Measurements from ENCODE around the gene AUTS2.
A peak's percentile ranks its signal among the peaks of the same experiment; 100 is the strongest.
"Not testable (repeated sequence)": the region's sequence is repeated elsewhere in the genome, so short reads cannot be mapped to it uniquely, and the experiment has no call there.

AUTS2 gene

GRCh38 chr7:70577078-70577477 is 978.8 kb downstream of the AUTS2 start:
- no peak for DNase-seq (ENCODE audit: low spot score)

DNA sequence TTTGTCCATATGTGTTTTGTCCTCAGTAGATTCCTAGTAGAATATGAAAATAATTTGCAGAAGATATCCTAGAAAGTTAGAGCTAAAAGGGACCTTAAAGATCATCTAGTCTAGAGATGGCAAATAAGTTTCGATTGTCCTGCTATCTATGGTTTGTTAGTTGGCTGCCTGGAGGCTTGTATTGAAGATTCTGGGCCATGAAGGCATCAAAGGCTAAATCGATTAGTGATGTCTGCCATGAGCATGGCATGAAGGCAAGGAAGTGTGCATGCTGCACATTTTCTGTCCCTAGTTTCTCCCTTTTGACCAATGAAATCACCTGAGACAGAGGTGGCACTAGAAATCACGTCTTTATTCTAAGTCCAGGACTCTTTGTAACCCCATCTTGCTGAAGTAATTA is 979.9 kb downstream of the AUTS2 start:
- DNase-seq (ENCODE audit: low spot score), result no peak

GRCh38 chr7:70579397-70580097 is 981.3 kb downstream of the AUTS2 start:
- DNase-seq (ENCODE audit: low spot score), result no peak

DNA sequence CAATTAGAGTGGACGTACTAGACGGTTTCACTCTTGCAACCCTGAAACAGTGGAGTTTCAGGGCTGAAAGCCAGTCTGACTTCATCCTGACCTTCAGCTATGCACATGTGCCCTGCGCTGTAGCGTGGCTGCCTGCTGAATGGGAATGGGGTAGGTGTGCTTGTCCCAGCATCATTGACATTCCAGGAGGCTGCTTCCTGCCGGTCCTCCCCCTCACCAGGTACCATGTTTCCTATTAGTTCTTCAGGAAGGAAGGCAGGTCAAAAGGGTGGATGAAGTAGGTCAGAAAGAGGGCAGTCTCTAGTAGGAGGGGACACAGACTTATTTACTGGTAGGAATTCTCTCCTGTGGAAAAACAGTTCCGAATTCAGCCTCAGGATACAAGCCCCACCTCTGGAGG is 981.9 kb downstream of the AUTS2 start:
- DNase-seq (ENCODE audit: low spot score), result no peak

DNA sequence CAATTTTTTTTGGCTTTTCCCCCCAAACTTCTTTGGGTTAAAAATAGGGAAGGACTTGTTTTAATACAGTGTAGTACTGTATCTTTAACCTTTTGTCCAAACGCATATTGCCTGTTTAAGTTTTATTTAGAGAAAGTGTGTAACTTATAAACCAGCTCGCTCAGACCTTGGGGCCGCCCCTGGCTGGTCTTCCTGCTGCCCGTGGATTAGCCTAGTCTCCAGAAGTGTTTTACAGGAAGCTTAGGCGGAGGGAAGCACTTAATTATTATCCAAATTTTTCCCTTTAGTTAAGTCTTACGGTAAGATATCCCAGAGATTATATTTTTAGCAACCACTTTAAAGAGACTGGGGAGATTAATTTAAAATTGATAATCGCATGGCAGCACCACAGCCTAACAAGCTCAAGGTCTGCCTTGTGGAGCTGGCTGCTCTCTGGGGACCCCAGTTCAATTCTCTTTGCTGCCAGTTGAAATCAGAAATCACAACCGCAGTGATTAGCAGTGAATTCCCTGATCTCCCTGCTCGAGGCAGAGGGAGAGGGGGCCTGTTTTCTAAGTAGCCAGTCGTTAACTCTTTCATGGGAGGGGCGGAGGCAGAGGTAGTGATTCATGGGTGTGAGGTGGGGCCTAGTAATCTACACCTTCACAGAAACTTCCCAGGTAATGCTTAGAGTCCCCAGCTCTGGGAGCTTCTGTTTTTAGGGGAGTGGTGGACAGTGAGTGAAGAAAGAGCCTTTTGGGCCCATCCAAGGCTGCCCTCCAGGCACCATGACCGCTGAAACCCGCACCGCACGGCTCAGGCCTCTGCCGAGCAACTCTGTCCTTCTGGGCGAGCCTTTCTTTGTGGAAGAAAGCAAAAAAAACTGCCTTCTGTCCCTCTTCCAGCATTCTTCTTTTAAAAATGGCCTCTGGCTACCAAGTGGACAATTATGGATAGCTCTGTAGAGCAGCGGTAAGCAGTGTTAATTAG is 984.9 kb downstream of the AUTS2 start:
- DNase-seq (ENCODE audit: low spot score), result no peak

- no peak for DNase-seq (ENCODE audit: low spot score)
These were observed 985.9 kb downstream of the AUTS2 start for GRCh38 chr7:70583965-70584883.

DNA sequence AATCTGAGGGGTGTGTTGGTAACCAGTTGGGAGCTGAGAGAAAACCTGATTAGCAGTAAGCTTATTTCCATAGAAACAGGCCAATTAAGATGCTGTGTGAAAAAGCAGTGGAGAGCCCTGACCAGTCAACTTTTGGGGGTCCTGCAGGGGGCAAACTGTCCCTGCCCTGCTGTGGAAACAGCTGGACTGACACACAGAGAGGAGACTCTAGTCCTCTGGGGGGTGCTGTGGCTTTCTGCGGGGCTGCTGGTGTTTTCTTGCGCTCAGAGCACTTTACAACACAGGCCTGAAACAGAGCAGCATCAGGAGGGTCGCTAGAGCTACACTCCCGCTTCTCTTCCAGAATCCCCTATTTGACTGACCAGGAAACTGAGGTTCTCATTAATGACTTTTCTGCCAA is 986.8 kb downstream of the AUTS2 start:
- DNase-seq (ENCODE audit: low spot score), result no peak

DNA sequence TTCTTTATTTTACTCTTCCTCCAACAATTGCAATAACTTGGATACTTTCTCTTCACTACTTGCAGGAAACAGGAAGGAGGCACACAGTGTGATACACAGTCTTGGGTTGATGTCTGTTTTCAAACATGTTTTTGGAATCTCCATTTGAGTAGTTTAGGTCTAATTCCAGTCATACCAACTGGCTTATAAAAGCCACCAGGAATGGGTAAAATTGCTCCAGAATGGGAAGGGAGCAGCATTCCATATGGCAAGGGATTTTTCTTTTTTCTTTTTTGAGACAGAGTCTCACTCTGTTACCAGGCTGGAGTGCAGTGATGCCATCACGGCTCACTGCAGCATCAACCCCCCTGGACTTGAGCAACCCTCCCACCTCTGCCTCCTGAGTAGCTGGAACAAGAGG is 988.5 kb downstream of the AUTS2 start:
- peak; percentile 64 for DNase-seq (ENCODE audit: low spot score)

DNA sequence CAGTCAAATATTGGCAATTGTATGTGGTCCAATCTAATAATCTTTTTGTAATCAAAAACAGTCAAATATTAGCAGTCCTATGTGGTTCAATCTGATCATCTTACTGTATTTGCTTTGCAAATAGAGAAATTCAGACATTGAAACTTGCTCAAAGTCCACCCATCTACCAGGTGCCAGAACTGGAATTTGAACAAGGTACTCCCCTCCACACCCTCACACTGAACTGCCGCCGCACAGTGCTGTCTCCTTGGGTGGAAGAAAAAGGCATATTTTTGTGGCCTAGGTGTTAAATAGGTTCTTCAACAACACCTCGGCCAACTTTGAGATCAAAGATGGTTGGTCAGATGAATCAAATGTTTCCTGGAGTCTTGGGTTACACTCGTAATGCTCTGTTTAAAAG is 989.5 kb downstream of the AUTS2 start:
- no peak for DNase-seq (ENCODE audit: low spot score)

DNA sequence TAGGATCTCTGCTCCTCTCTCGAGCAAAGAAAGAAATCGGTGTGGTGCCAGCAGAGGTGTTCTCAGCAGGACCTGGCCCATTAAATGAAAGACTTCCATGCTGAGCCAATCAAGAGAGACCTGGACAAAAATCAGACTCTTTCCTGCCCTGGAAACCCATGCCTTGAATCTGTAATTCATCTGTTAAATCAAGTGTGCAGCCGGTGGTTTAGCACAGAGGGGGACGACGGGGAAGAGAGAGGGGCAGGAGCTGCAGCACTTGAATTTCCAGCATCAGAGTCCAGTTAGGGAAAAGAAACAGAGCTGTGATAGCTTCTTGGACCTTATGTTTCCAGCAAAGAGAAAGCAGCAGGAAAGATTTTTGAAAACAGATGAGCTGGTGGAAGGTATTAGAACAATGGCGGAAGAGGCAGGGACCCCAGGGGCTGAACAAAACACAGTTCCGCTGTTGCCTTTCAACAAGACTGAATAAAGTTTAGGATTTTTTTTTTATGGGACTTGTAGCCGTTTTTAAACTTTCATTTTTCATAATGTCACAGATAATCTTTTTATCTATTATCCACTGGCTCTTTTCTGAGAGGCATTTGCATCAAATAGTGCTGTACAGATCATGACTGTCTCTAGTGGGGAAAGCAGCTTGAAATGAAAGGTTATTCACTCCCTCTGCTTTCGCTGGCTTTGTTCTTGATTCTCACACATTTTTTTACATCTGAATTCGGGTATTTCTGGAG is 990.1 kb downstream of the AUTS2 start:
- no peak for DNase-seq (ENCODE audit: low spot score)

DNA sequence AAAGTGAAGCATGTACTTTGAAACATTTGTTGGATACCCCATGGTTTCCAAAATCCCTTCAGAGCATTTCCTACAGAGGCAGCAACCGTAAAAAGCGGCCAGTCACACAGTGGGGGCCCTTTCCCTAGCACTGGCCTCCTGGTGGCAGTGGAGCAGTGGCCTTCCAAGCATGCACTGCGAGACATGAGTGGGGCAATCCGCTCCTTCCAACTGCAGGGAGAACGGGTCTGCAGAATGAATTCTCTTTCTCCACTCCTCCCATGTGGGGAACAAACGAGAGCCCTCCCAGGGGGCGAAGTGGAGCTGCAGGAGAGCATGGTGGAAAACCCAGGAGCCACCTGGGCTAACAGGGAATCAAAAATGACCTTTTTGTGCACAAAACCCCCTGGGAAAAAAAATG is 990.7 kb downstream of the AUTS2 start:
- no peak for DNase-seq (ENCODE audit: low spot score)

DNA sequence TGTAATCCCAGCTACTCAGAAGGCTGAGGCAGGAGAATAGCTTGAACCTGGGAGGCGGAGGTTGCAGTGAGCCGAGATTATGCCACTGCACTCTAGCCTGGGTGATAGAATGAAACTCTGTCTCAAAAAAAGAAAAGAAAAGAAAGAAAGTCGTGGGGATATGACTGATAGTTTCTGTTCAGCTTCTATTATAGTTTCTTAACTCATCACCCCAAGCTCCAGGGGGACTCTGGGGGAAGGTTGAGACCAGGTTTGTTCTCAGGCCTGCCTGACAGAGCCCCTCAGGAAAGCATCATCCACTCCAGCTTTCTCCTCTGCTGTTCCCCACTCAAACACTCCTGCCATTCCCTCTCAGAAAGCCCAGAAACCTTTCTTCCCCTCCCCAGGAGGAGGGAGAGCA is 991.3 kb downstream of the AUTS2 start:
- DNase-seq (ENCODE audit: low spot score), result no peak

DNA sequence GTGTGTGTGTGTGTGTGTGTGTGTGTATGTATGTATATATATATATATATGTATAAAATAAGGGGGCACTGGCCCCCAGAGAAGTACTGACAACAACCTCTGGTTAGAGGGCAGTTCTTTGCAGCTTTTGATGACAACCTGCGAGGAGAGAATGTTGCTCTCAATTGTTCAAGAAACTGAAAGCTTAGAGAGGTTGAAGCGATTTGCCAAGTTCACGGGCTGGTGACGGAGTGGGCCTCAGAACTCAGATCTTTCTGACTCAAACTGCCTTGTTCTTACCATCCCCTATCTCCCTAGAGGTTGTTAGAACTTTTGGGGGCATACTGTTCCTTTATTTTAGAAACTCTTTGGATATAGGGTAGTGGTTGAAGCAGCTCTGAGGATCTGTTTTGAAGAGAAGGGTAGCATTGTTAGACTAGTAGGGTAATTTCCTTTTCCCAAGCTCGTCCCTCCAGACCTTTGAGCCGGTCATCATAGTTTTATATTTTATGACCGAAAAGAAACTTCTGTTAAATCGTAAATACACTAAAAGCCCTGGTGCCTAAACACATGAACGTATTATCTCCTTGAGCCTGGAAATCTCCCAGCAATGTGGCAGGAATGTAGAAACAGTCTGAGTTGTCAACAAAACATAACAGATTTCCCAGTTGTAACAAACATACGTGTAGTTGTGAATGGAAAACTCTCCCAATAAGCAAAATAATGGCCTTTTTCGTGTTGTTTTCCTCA is 992.0 kb downstream of the AUTS2 start:
- DNase-seq (ENCODE audit: low spot score), result no peak

- DNase-seq (ENCODE audit: low spot score), result no peak
These were observed 993.4 kb downstream of the AUTS2 start for GRCh38 chr7:70591643-70592042.

GRCh38 chr7:70592171-70592570 is 993.9 kb downstream of the AUTS2 start:
- DNase-seq (ENCODE audit: low spot score), result no peak

- no peak for DNase-seq (ENCODE audit: low spot score)
These were observed 995.9 kb downstream of the AUTS2 start for GRCh38 chr7:70594170-70594569.

DNA sequence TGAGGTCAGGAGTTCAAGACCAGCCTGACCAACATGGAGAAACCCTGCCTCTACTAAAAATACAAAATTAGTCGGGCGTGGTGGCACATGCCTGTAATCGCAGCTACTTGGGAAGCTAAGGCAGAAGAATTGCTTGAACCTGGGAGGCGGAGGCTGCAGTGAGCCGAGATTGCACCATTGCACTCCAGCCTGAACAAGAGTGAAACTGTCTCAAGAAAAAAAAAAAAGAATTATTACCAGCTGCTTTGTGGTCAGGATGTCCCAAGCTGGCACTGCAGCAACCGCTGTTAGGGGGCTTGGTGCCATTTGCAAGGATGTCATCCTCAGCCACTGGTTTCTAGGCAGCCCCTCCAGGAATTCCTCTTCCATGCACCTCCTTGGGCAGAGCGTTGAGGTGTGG is 996.6 kb downstream of the AUTS2 start:
- DNase-seq (ENCODE audit: low spot score), result not testable (repeated sequence)

GRCh38 chr7:70595370-70595754 is 997.1 kb downstream of the AUTS2 start:
- no peak for DNase-seq (ENCODE audit: low spot score)

DNA sequence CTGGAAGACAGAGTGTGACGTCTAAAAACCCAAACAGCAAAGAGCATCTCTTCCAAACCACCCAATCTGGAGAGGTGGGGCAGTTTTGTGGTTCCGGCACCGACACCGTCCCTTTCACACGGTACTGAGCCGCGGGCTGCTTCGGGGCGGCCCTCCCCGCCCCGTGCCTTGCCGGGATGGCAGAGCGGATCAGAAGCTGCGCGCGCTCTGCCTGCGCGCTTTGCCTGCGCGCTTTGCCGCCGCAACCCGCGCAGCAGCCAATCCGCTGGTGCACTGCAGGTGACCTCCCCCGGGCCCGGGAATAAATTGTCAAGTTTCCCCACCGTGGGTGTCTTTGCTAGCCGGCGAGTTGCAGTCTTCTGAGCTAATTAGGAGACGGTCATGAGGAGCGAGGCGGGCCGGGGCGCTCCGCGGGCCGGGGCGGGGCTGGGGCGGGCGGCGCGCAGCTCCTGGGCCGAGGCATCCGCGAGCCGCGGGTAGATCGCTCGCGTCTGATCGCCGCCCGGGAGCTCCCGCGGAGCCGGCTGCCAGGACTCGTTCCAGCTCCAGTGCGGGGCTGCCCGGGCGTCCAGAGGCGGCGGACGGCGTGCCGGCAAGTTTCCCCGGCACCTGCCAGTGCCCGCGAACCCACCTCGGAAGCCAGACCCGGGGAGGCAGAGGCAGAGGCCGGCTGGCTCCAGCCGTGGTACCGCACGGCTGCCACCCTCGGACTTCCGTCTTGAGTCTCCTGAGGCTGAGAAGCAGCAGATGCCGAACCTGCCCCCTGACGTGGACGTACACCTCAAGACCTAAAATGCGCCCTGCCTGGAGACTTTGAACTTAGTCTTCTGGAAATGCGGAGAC is 997.7 kb downstream of the AUTS2 start:
- peak; percentile 63 for DNase-seq (ENCODE audit: low spot score)

DNA sequence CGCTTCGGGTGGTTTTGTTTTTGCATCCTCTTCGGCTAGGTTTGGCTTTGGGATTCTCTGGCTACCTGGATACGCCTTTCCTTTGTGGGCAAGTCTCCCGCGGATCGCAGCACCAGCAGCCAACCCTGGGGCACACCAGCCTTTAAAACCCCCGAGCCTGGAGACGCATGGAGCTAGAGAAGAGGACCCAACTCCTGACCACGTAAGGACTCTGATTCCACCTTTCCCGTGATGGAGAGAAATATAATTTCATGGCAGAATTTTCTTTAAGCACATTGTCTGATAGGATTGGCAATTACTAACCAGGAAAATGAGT is 998.3 kb downstream of the AUTS2 start:
- DNase-seq (ENCODE audit: low spot score), result no peak
